HepG2 (cell line): ENCODE results near the gene FDPS. TPM values are rescaled to one million over a fixed set of nuclear protein-coding genes. Genes with fewer than 3 reads are reported as not detected.

Experiments
- GTF2F1 ChIP-seq: fragments of 150-350 bp; IDR thresholded peaks from 2 replicates; pipeline ENCODE4 v1.6.1; 2014; ENCODE audit warnings: low read length
- ZNF160 ChIP-seq: sonication (generic); formaldehyde crosslinking; IDR thresholded peaks from 2 replicates; pipeline ENCODE4 v1.8.0; 2022; ENCODE audit warnings: mild to moderate bottlenecking, inconsistent platforms, missing genetic modification reagents
- ZNF382 ChIP-seq: sonication (generic); formaldehyde crosslinking; IDR thresholded peaks from 2 replicates; pipeline ENCODE4 v1.5.0; 2020; ENCODE audit warnings: missing genetic modification reagents, mild to moderate bottlenecking, borderline replicate concordance
- ZNF629 ChIP-seq: sonication (generic); formaldehyde crosslinking; conservative IDR thresholded peaks from 2 replicates; pipeline ENCODE4 v1.5.0; 2020; ENCODE audit warnings: missing genetic modification reagents
- polyA plus RNA-seq, 8 experiments: library from polyadenylated mRNA; depleted of rRNA in 3 of 8; stranded (reverse) in 7 of 8; unstranded in 1 of 8; fragments of >200 nt; fragmentation: Illumina TruSeq in 4 of 8; extraction: Trizol in 4 of 8; gene quantifications; 2 replicates each; pipeline versions ENCODE4 v1.2.1 to v1.2.3, GENCODE V29; 2011 to 2016; ENCODE audit warnings: low read depth in 4 of 8, missing spikeins in 1 of 8, mixed read lengths in 1 of 8; ENCODE audit not compliant: insufficient read depth in 1 of 8
- total RNA-seq, 5 experiments: library from RNA; depleted of rRNA; stranded (reverse); fragments of >200 nt; fragmentation: Illumina TruSeq; extraction: Trizol; gene quantifications; 2 replicates each; pipeline ENCODE4 v1.2.3, GENCODE V29; 2016; ENCODE audit warnings: low read depth in 1 of 5
- TF ChIP-seq, protein P1 (sequence below): sonication (generic); formaldehyde crosslinking; conservative IDR thresholded peaks from 2 replicates; pipeline ENCODE4 v1.4.0; 2020; ENCODE audit warnings: missing genetic modification reagents
- TF ChIP-seq, protein P2 (sequence below): sonication (generic); formaldehyde crosslinking; IDR thresholded peaks from 2 replicates; pipeline ENCODE4 v1.5.0; 2020; ENCODE audit warnings: mild to moderate bottlenecking, missing genetic modification reagents, borderline replicate concordance
- TF ChIP-seq, protein P3 (sequence below): sonication (generic); formaldehyde crosslinking; IDR thresholded peaks from 2 replicates; pipeline ENCODE4 v1.8.1; 2023; ENCODE audit warnings: mild to moderate bottlenecking, moderate library complexity, missing genetic modification reagents
- TF ChIP-seq, protein P4 (sequence below): sonication (generic); formaldehyde crosslinking; IDR thresholded peaks from 2 replicates; pipeline ENCODE4 v1.5.0; 2020; ENCODE audit warnings: missing genetic modification reagents, mild to moderate bottlenecking, borderline replicate concordance
- TF ChIP-seq, protein P5 (sequence below): sonication (generic); formaldehyde crosslinking; conservative IDR thresholded peaks from 2 replicates; pipeline ENCODE4 v1.8.0; 2022; ENCODE audit warnings: mild to moderate bottlenecking, moderate library complexity, missing genetic modification reagents
- TF ChIP-seq, protein P6 (sequence below): sonication (generic); formaldehyde crosslinking; IDR thresholded peaks from 2 replicates; pipeline ENCODE4 v1.8.1; 2023; ENCODE audit warnings: mild to moderate bottlenecking, missing genetic modification reagents

The FDPS gene
- total and polyA plus RNA-seq, 2 of the 13 experiments (the other 11 are each of a cell fraction or from before 2014, with no cell fraction given) = 264 to 519 TPM

DNA sequence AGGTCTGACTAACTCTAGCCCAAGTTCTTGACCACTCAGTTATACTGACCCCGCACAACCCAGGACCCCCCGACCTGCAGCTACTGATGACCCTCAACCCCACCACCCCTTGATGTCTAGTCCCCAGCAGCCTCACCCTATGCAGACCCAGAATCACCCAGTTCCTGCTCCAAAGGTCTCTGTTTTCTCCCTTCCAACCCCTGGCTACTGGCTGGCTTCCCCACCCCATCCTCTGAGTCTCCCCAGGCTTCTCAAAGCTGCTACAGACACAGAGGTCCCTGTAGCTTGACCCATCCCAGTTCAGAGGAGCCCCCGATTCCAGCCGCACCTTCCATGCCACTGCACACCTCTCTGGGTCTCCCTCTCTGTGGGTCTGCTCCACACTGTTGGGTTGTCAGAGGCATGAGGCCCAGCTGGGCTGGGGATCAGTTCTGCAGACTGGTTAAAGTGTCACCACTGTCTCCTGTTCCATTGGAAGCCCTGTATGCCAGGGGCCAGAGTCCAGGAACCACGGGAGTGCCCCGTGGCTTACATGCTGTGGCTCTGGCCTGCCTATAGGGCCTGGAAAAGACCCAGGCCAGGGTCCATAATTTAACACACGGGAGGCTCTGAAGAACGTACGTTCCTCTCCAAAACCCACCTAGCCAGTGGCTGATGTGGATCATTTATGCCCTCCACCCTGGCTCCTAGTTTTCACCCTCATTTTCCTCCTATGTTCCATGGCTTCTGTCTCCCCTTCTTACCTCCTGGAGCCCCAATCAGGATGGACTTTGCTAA lies 7.9 kb upstream of the FDPS start (continued):
- TF ChIP-seq, protein P1, sequence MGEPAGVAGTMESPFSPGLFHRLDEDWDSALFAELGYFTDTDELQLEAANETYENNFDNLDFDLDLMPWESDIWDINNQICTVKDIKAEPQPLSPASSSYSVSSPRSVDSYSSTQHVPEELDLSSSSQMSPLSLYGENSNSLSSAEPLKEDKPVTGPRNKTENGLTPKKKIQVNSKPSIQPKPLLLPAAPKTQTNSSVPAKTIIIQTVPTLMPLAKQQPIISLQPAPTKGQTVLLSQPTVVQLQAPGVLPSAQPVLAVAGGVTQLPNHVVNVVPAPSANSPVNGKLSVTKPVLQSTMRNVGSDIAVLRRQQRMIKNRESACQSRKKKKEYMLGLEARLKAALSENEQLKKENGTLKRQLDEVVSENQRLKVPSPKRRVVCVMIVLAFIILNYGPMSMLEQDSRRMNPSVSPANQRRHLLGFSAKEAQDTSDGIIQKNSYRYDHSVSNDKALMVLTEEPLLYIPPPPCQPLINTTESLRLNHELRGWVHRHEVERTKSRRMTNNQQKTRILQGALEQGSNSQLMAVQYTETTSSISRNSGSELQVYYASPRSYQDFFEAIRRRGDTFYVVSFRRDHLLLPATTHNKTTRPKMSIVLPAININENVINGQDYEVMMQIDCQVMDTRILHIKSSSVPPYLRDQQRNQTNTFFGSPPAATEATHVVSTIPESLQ (CRISPR knock-in tag) = 0 out of 2 replicates have a peak, but pooled peaks have one; percentile 56
- TF ChIP-seq, protein P2, sequence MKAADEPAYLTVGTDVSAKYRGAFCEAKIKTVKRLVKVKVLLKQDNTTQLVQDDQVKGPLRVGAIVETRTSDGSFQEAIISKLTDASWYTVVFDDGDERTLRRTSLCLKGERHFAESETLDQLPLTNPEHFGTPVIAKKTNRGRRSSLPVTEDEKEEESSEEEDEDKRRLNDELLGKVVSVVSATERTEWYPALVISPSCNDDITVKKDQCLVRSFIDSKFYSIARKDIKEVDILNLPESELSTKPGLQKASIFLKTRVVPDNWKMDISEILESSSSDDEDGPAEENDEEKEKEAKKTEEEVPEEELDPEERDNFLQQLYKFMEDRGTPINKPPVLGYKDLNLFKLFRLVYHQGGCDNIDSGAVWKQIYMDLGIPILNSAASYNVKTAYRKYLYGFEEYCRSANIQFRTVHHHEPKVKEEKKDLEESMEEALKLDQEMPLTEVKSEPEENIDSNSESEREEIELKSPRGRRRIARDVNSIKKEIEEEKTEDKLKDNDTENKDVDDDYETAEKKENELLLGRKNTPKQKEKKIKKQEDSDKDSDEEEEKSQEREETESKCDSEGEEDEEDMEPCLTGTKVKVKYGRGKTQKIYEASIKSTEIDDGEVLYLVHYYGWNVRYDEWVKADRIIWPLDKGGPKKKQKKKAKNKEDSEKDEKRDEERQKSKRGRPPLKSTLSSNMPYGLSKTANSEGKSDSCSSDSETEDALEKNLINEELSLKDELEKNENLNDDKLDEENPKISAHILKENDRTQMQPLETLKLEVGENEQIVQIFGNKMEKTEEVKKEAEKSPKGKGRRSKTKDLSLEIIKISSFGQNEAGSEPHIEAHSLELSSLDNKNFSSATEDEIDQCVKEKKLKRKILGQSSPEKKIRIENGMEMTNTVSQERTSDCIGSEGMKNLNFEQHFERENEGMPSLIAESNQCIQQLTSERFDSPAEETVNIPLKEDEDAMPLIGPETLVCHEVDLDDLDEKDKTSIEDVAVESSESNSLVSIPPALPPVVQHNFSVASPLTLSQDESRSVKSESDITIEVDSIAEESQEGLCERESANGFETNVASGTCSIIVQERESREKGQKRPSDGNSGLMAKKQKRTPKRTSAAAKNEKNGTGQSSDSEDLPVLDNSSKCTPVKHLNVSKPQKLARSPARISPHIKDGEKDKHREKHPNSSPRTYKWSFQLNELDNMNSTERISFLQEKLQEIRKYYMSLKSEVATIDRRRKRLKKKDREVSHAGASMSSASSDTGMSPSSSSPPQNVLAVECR (CRISPR knock-in tag) = peak; percentile 86
- TF ChIP-seq, protein P3, sequence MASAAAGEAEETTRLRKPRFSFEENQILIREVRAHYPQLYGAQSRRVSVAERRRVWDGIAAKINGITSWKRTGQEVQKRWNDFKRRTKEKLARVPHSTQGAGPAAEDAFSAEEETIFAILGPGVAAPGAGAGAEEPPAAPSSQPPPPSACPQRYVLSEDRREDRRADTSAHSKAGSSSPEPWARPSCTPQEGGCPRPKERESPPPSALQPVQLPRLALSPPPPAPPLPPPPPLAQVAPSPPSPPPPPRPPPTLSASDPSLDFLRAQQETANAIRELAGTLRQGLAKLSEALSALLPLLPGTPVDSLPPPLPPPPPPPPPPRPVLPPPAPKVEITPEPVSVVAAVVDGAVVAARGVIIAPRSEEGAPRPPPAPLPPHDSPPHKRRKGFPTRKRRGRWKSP = peak; percentile 64; the same call in 1 of the 2 replicates
- TF ChIP-seq ZNF382 (CRISPR knock-in tag) (no peak), GTF2F1 (no peak), ZNF160 (CRISPR knock-in tag) (peak; percentile 75; the same call in 1 of the 2 replicates), ZNF629 (CRISPR knock-in tag) (peak; percentile 70; the same call in 1 of the 2 replicates)
- TF ChIP-seq, protein P4, sequence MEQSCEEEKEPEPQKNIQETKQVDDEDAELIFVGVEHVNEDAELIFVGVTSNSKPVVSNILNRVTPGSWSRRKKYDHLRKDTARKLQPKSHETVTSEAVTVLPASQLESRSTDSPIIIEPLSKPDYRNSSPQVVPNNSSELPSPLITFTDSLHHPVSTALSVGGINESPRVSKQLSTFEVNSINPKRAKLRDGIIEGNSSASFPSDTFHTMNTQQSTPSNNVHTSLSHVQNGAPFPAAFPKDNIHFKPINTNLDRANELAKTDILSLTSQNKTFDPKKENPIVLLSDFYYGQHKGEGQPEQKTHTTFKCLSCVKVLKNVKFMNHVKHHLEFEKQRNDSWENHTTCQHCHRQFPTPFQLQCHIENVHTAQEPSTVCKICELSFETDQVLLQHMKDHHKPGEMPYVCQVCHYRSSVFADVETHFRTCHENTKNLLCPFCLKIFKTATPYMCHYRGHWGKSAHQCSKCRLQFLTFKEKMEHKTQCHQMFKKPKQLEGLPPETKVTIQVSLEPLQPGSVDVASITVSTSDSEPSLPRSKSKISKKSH = 0 out of 2 replicates have a peak, but pooled peaks have one; percentile 20
- TF ChIP-seq, protein P5, sequence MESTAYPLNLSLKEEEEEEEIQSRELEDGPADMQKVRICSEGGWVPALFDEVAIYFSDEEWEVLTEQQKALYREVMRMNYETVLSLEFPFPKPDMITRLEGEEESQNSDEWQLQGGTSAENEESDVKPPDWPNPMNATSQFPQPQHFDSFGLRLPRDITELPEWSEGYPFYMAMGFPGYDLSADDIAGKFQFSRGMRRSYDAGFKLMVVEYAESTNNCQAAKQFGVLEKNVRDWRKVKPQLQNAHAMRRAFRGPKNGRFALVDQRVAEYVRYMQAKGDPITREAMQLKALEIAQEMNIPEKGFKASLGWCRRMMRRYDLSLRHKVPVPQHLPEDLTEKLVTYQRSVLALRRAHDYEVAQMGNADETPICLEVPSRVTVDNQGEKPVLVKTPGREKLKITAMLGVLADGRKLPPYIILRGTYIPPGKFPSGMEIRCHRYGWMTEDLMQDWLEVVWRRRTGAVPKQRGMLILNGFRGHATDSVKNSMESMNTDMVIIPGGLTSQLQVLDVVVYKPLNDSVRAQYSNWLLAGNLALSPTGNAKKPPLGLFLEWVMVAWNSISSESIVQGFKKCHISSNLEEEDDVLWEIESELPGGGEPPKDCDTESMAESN = peak; percentile 66; the same call in 1 of the 2 replicates
- TF ChIP-seq, protein P6, sequence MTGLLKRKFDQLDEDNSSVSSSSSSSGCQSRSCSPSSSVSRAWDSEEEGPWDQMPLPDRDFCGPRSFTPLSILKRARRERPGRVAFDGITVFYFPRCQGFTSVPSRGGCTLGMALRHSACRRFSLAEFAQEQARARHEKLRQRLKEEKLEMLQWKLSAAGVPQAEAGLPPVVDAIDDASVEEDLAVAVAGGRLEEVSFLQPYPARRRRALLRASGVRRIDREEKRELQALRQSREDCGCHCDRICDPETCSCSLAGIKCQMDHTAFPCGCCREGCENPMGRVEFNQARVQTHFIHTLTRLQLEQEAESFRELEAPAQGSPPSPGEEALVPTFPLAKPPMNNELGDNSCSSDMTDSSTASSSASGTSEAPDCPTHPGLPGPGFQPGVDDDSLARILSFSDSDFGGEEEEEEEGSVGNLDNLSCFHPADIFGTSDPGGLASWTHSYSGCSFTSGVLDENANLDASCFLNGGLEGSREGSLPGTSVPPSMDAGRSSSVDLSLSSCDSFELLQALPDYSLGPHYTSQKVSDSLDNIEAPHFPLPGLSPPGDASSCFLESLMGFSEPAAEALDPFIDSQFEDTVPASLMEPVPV (CRISPR knock-in tag) = no peak
